GM20000 (cell line): ENCODE measurements around the gene C8G.

Source experiments
- DNase-seq: peaks from one replicate; pipeline ENCODE4 v3.0.0; 2012; ENCODE audit warnings: low spot score
- TF ChIP-seq, protein P1 (sequence below): IDR thresholded peaks from 2 replicates; pipeline ENCODE4 v1.5.1; 2012; ENCODE audit warnings: mild to moderate bottlenecking, control low read depth; ENCODE audit errors: extremely low read depth, missing control alignments

C8G gene

DNA sequence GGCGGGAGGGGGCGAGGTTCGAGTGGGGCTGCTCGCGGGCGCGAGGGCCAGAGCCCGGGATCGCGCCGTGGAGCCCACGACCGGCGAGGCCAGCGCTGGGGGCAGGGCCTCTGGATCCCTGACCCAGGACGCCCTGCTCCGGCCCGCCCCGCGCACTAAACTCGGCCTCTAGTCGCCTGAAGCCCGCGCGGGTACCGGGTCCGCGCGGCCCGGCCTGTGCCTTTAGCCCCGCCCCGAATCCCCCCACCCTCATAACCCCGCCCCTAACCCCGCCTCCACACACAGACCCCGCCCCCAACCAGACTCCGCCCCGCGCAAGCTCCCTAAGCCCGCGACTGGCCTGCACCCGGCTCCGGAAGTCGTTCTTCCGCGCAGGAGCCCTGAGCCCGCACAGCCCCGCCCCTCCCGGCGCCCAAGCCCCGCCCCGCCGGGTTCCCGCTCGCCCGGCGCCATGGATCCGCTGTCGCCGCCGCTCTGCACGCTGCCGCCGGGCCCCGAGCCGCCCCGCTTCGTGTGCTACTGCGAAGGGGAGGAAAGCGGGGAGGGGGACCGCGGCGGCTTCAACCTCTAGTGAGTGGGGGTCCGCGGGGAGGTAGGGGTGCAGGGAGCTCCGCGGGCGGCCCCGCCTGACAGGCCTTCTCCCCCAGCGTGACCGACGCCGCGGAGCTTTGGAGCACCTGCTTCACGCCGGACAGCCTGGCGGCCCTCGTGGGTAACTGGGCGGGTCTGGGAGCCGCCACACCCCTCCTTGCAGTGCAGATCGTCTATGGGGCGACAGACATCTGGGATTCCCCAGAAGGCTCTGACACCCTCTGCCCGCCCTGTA, 47.2 kb downstream of the C8G start, which contains the start of gene PAXX:
TSS of gene PAXX (plus strand) at position 430 of the 826 bp plus-strand sequence. CDS start at position 452, 22 bp downstream.
- DNase-seq, result peak; percentile 100
- TF ChIP-seq, protein P1, sequence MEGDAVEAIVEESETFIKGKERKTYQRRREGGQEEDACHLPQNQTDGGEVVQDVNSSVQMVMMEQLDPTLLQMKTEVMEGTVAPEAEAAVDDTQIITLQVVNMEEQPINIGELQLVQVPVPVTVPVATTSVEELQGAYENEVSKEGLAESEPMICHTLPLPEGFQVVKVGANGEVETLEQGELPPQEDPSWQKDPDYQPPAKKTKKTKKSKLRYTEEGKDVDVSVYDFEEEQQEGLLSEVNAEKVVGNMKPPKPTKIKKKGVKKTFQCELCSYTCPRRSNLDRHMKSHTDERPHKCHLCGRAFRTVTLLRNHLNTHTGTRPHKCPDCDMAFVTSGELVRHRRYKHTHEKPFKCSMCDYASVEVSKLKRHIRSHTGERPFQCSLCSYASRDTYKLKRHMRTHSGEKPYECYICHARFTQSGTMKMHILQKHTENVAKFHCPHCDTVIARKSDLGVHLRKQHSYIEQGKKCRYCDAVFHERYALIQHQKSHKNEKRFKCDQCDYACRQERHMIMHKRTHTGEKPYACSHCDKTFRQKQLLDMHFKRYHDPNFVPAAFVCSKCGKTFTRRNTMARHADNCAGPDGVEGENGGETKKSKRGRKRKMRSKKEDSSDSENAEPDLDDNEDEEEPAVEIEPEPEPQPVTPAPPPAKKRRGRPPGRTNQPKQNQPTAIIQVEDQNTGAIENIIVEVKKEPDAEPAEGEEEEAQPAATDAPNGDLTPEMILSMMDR, result no peak

DNA sequence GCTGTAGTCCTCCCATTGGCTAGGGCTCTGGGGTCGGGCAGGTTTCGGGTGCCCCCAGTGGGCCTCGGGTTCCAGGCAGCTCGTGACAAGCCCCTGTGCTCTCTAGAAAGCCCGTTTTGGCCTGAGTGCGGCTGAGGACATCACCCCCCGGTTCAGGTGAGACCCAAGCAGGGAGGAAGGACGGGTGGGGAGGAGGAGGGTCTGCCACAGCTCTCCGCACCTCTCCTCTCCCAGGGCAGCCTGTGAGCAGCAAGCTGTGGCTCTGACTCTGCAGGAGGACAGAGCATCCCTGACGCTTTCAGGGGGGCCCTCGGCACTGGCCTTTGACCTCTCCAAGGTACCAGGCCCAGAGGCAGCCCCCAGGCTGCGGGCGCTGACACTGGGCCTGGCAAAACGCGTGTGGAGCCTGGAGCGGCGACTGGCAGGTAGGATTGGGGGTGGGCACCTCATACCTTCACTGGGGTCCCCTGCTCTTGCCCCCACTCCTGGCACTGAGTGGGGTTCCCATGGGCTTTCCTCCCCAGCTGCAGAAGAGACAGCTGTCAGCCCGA, 47.9 kb downstream of the C8G start:
- no peak for DNase-seq
- TF ChIP-seq, protein P1, result no peak

DNA sequence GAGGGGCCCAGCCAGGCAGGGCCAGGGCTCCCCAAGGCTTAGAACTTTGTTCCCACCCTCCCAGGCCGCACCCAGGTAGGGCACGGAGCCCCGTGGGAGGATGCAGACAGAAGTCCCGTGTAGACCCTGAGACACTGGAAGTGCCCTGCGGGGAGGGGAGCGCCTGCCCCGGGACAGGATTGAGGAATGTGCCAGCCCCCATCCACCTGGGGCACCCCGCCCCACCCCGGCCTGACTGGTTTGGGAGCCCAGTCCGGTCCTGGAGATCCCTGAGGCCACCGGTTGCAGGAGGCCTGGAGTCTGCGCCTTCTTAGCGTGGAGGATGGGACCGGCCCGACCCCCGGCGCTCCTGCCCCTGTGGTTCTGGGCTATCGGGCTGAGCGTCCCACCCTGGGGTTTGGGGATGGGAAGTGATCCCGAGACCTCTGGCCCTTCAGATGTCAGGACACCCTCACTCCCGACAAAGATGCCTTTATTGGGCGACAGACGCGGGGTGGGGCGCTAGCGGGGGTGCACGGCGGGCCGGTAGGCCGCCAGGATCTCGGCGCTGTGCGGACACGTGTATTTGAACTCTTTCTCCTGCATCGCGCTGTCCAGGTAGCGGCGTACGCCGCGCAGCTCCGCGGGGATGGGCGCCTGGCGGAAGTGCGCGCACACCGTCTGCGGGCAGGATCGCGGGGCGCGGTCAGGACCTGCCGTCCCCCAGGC, 49.3 kb downstream of the C8G start:
- DNase-seq, result no peak
- TF ChIP-seq, protein P1, result no peak

DNA sequence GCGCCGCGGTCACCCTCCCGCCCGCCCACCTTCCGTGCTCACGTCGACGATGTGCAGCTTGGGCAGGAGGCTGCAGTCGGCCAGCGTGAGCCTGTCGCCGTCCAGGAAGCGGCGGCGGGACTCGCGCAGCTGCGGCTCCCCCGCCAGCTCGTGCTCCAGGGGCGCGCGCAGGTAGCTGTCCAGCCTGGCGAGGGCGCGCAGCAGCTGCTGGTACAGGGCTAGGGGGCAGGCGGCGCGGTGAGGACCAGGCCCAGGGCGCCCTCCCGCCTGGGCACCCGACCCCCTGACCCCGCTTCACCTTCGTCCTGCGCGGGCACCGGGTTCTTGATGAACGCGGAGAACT, 49.8 kb downstream of the C8G start:
- TF ChIP-seq, protein P1, result no peak
- DNase-seq, result no peak

DNA sequence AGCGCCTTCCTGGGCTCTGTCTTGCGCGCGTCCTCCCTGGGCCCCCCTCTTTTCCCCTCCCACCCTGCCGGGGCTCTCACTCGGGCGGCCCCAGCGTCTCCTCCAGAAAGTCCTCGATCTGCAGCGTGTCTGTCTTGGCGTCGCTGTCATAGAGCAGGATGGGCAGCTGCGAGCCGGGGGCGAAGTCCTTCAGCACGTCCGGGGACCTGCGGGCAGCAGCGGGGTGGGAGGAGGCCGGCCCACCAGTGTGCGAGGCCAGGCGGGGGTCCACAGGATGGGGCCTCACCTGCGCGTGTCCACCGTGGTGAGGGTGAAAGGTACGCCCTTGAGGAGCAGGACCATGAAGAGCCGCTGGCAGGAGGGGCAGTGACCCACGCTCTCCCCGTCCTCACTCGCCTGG, 50.3 kb downstream of the C8G start:
- TF ChIP-seq, protein P1, result no peak
- no peak for DNase-seq

DNA sequence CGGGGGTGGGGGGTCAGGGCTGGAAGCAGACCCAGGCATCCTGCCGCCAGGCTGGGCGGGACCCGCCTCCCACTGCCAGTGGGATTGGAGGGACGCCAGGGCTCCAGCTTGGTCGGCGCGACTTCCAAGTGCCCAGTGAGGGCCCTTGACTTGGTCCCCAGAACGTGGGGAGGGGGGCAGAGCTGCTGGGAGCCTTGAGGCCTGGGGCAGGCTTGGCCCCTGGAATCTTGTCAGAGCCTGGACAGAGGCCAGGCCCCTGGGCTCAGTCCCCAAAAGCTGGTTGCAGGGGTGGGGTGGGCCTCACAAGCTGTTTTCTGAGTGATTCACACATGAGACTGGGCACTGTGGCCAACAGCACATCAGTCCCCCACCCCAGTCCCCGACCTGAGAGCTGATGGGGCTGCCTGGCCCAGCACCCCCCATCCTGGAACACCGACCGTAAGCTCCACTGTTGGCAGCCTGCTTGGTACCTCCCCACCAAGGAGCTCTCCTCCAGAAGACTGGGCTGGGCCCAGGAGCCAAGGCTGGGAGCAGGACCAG, 50.8 kb downstream of the C8G start:
- no peak for DNase-seq

More for the DNA sequence above, 50.8 kb downstream of the C8G start:
- TF ChIP-seq, protein P1, result no peak
